HL-60 (cell line): Measurements from ENCODE around the gene FBLN1.

Experiments
- DNase-seq, 2 experiments: peaks; one replicate each; pipeline ENCODE4 v3.0.0-alpha.2; 2010 to 2020; ENCODE audit warnings: low read depth in 1 of 2, low spot score in 1 of 2
- H3K27ac ChIP-seq: fragments of 250-450 bp; sonication (Bioruptor Pico); replicated peaks from 2 replicates; pipeline ENCODE4 v1.5.1; 2020; ENCODE audit warnings: mild to moderate bottlenecking, moderate library complexity
- H3K27me3 ChIP-seq: fragments of 250-450 bp; sonication (Bioruptor Pico); 2 replicates; pipeline ENCODE4 v1.5.1; 2021; ENCODE audit warnings: mild to moderate bottlenecking, moderate library complexity; ENCODE audit not compliant: insufficient read depth, poor library complexity, severe bottlenecking
- H3K4me3 ChIP-seq: replicated peaks from 2 replicates; pipeline ENCODE4 v1.5.1; 2011; ENCODE audit warnings: mild to moderate bottlenecking, control low read depth, low read length; ENCODE audit not compliant: insufficient read depth
- CTCF ChIP-seq: IDR thresholded peaks from one replicate; pipeline ENCODE4 v1.5.1; 2011; ENCODE audit warnings: low read length, control low read depth, inconsistent platforms; ENCODE audit not compliant: insufficient read depth
- GABPA ChIP-seq: IDR thresholded peaks from 2 replicates; pipeline ENCODE4 v1.6.1; 2012; ENCODE audit warnings: low read depth
- POLR2AphosphoS5 ChIP-seq: IDR thresholded peaks from 2 replicates; pipeline ENCODE4 v1.6.1; 2012; ENCODE audit warnings: low read depth
- SPI1 ChIP-seq: IDR thresholded peaks from 2 replicates; pipeline ENCODE4 v1.6.1; 2012; ENCODE audit warnings: low read depth, mild to moderate bottlenecking, borderline replicate concordance
- TF ChIP-seq, protein P1 (sequence below): IDR thresholded peaks from 2 replicates; pipeline ENCODE4 v1.6.1; 2012; ENCODE audit warnings: low read depth; ENCODE audit not compliant: insufficient replicate concordance

FBLN1 gene

GRCh38 chr22:45627489-45628233 is 125.0 kb downstream of the FBLN1 start:
- Histone ChIP-seq H3K27ac (no peak overlapping the region), H3K27me3 (no peaks in the 10 kb centered on the region), H3K4me3 (no peak overlapping the region)
- no peak for DNase-seq
- TF ChIP-seq POLR2AphosphoS5 (no peak), CTCF (no peak), SPI1 (no peak)

DNA sequence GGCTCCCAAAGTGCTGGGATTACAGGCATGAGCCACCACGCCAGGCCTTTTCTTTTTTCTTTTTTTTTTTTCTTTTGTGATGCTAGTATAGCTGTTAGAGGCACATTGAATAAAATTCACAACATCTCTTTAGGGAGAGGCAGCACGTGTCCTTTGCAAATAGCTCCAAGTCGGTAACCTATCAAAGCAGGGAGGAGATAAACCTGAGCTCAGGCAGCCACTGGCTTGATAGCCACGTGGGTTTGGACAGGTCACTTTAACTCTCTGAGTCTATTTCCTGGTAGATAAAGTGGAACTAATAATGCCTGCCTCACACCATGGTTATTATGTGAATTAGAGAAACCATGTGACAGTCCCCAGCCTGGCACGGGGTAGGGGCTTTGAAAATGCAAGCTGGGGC is 125.8 kb downstream of the FBLN1 start:
- no peak for DNase-seq
- Histone ChIP-seq H3K27me3 (no peaks in the 10 kb centered on the region), H3K27ac (no peak overlapping the region), H3K4me3 (no peak overlapping the region)
- no peak for TF ChIP-seq SPI1
- no peak for TF ChIP-seq POLR2AphosphoS5
- TF ChIP-seq, protein P1, sequence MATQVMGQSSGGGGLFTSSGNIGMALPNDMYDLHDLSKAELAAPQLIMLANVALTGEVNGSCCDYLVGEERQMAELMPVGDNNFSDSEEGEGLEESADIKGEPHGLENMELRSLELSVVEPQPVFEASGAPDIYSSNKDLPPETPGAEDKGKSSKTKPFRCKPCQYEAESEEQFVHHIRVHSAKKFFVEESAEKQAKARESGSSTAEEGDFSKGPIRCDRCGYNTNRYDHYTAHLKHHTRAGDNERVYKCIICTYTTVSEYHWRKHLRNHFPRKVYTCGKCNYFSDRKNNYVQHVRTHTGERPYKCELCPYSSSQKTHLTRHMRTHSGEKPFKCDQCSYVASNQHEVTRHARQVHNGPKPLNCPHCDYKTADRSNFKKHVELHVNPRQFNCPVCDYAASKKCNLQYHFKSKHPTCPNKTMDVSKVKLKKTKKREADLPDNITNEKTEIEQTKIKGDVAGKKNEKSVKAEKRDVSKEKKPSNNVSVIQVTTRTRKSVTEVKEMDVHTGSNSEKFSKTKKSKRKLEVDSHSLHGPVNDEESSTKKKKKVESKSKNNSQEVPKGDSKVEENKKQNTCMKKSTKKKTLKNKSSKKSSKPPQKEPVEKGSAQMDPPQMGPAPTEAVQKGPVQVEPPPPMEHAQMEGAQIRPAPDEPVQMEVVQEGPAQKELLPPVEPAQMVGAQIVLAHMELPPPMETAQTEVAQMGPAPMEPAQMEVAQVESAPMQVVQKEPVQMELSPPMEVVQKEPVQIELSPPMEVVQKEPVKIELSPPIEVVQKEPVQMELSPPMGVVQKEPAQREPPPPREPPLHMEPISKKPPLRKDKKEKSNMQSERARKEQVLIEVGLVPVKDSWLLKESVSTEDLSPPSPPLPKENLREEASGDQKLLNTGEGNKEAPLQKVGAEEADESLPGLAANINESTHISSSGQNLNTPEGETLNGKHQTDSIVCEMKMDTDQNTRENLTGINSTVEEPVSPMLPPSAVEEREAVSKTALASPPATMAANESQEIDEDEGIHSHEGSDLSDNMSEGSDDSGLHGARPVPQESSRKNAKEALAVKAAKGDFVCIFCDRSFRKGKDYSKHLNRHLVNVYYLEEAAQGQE = no peak
- no peak for TF ChIP-seq GABPA
- no peak for TF ChIP-seq CTCF

DNA sequence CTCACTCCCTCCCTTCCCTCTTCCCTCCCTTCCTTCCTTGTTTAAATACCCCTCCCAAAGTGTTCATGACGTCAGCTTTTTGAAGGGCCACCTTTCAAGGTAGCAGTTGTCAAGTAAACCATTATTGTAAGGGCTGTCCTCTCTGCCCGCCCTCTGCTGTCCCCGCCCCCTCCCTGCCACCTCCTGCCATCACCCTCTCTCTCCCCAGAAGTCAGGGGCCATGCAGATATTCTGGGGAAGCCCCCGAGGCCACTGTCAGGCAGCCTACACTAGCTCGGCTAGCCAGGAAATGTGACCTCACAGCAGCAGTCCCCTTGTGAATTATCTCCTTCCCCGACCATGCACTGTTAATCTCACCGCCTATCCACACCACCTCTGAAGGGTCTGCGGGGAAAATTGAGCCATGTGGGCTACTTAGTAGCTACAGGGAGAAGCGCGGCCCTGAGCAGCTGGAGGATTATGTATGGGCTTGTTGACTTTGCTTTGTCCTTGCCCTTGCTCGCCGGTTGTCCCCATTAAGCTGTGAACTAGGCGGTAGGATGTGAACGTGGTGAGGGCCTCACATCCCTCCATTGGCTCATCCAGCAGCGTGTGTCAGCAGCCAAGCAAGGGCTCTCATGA is 126.9 kb downstream of the FBLN1 start:
- no peak overlapping the region for H3K27ac ChIP-seq
- DNase-seq = no peak
- no peak overlapping the region for H3K4me3 ChIP-seq
- TF ChIP-seq POLR2AphosphoS5 (no peak), SPI1 (no peak), GABPA (no peak), CTCF (no peak)
- TF ChIP-seq, protein P1 = no peak
- H3K27me3 ChIP-seq = no peaks in the 10 kb centered on the region
